ENCODE measurements around the gene GPR63. TPM values are rescaled to one million over a fixed set of nuclear protein-coding genes. Genes with fewer than 3 reads are reported as not detected.

GPR63 gene
- total and polyA plus RNA-seq, 2 of the 4 experiments (the other 2 are of a cell fraction), result 0.36 to 0.44 TPM

GRCh38 chr6:96766769-96767168 is 70.5 kb downstream of the GPR63 start:
- Histone ChIP-seq H3K9ac (ENCODE audit: low read depth, low read length) (no peak overlapping the region), H2AK9ac (replicated peaks; ENCODE audit: low read depth, low read length, poor library complexity) (no peak overlapping the region), H3K4ac (ENCODE audit: low read depth, low read length) (no peak overlapping the region), H2BK120ac (ENCODE audit: low read depth, low read length) (no peak overlapping the region), H3K9me3 (ENCODE audit: control insufficient read depth, insufficient read depth, low read length) (no peaks in the 10 kb centered on the region), H4K5ac (ENCODE audit: low read depth, low read length) (no peak overlapping the region), H3K56ac (ENCODE audit: extremely low read depth, insufficient read depth, low read length) (no peak overlapping the region), H4K91ac (ENCODE audit: insufficient read depth, low read depth, low read length) (no peak overlapping the region), H2BK20ac (ENCODE audit: low read depth, low read length) (no peak overlapping the region), H2BK15ac (ENCODE audit: low read depth, low read length) (no peak overlapping the region), H3K4me3 (ENCODE audit: insufficient read depth, low read depth, low read length) (no peak overlapping the region), H4K20me1 (ENCODE audit: insufficient read depth, low read length) (no peaks in the 10 kb centered on the region), H3K23ac (ENCODE audit: low read depth, low read length) (no peak overlapping the region), H2AK5ac (ENCODE audit: low read depth, low read length) (no peak overlapping the region), H3K36me3 (ENCODE audit: control insufficient read depth, insufficient read depth, low read length) (no peaks in the 10 kb centered on the region), H3K14ac (replicated peaks; ENCODE audit: low read depth, low read length) (no peak overlapping the region), H3K18ac (ENCODE audit: low read depth, low read length) (no peak overlapping the region), H4K8ac (ENCODE audit: low read depth in 2 of 2, low read length in 2 of 2) (no peak overlapping the region), H3K27ac (ENCODE audit: insufficient read depth, low read length) (no peak overlapping the region), H2AFZ (replicated peaks; ENCODE audit: low read length, poor library complexity) (no peak overlapping the region), H3K27me3 (ENCODE audit: control insufficient read depth, insufficient read depth, low read length) (no peaks in the 10 kb centered on the region), H2BK5ac (ENCODE audit: low read depth, low read length, poor library complexity, severe bottlenecking) (no peak overlapping the region), H3K4me1 (ENCODE audit: control insufficient read depth, insufficient read depth, low read length) (no peaks in the 10 kb centered on the region), H3K9me1 (ENCODE audit: insufficient read depth, low read length) (no peaks in the 10 kb centered on the region), H3K79me1 (ENCODE audit: low read depth in 1 of 2, low read length in 2 of 2) (no peaks in the 10 kb centered on the region), H3K4me2 (ENCODE audit: low read depth, low read length) (no peak overlapping the region)
- no TSS peak for BruUV-seq (replicated peaks)
- in situ Hi-C loops (cut with MboI; ENCODE audit: low sequenced_read_pairs) (no loop called here), dilution Hi-C loops (cut with HindIII; ENCODE audit: low sequenced_read_pairs, unreplicated experiment) (no loop called here), intact Hi-C loops (cut with micrococcal nuclease) (no loop called here)
- ChIA-PET POLR2A (ENCODE audit: unreplicated experiment) (no interaction called here), CTCF (no interaction called here)
- no peak for DNase-seq
- no peak for ATAC-seq (ENCODE audit: low read depth)
- TF ChIP-seq CEBPB (IDR thresholded peaks at IDR 0.05; ENCODE audit: low read depth, low read length) (no peak), MXI1 (IDR thresholded peaks at IDR 0.05; ENCODE audit: borderline replicate concordance, low read depth, low read length) (no peak), ELK1 (IDR thresholded peaks at IDR 0.05; ENCODE audit: borderline replicate concordance, low read depth, low read length) (no peak), CHD1 (IDR thresholded peaks at IDR 0.05; ENCODE audit: low read depth, low read length) (no peak), MAZ (IDR thresholded peaks at IDR 0.05; ENCODE audit: borderline replicate concordance, low read depth, low read length) (no peak), MAFK (IDR thresholded peaks at IDR 0.05; ENCODE audit: low read depth, low read length) (no peak), USF2 (IDR thresholded peaks at IDR 0.05; ENCODE audit: low read depth, low read length) (no peak), POLR2A (IDR thresholded peaks at IDR 0.05; ENCODE audit: low read depth, low read length) (no peak), CTCF (conservative IDR thresholded peaks at IDR 0.05; ENCODE audit: low read depth, low read length) (no peak), SMC3 (IDR thresholded peaks at IDR 0.05; ENCODE audit: low read depth, low read length) (no peak), FOS (IDR thresholded peaks at IDR 0.05; ENCODE audit: low read depth, low read length) (no peak), RCOR1 (IDR thresholded peaks at IDR 0.05; ENCODE audit: insufficient replicate concordance, low read length) (no peak), RFX5 (IDR thresholded peaks at IDR 0.05; ENCODE audit: low read depth, low read length) (no peak), BHLHE40 (IDR thresholded peaks at IDR 0.05; ENCODE audit: low read depth, low read length) (no peak), RAD21 (IDR thresholded peaks at IDR 0.05; ENCODE audit: low read length) (no peak), NFE2L2 (IDR thresholded peaks at IDR 0.05; ENCODE audit: low read depth, low read length) (no peak)
